GM12878 (cell line): ENCODE data around the gene ACHE. TPM values are rescaled to one million over a fixed set of nuclear protein-coding genes. Genes with fewer than 3 reads are reported as not detected.

Experiments
- BRCA1 ChIP-seq: IDR thresholded peaks from 2 replicates; pipeline ENCODE4 v1.6.1; 2011; ENCODE audit warnings: low read depth, low read length, improper control_type of control experiment
- CHD2 ChIP-seq: IDR thresholded peaks from 2 replicates; pipeline ENCODE4 v1.6.1; 2011; ENCODE audit warnings: low read depth, low read length, improper control_type of control experiment, borderline replicate concordance
- PKNOX1 ChIP-seq: fragments of 450-650 bp; IDR thresholded peaks from 2 replicates; pipeline ENCODE4 v1.6.1; 2016; ENCODE audit warnings: mild to moderate bottlenecking
- TAF1 ChIP-seq: IDR thresholded peaks from 2 replicates; pipeline ENCODE4 v1.6.1; 2011; ENCODE audit warnings: mild to moderate bottlenecking, low read depth, low read length, borderline replicate concordance
- polyA plus RNA-seq, 11 experiments: library from polyadenylated mRNA; depleted of rRNA in 4 of 11; unstranded in 6 of 11; stranded (reverse) in 5 of 11; fragments of >200 nt; fragmentation: Nextera tagmentation in 4 of 11; fragmentation: Illumina TruSeq in 1 of 11; extraction: Ambion mirVana in 4 of 11; extraction: Trizol in 1 of 11; gene quantifications; 1 replicate in 1 of 11; 2 replicates in 10 of 11; pipeline versions ENCODE4 v1.2.1 to v1.2.3, GENCODE V29; 2011 to 2016; ENCODE audit warnings: inconsistent platforms in 2 of 11, missing spikeins in 2 of 11, low read depth in 1 of 11
- total RNA-seq, 4 experiments: library from RNA; depleted of rRNA in 3 of 4; stranded (reverse); fragments of >200 nt in 3 of 4; fragmentation: Illumina TruSeq in 1 of 4; extraction: Trizol in 1 of 4; gene quantifications; 2 replicates each; pipeline versions ENCODE4 v1.2.1 to v1.2.3, GENCODE V29; 2013 to 2021
- TF ChIP-seq, protein P1 (sequence below): fragments of 450-650 bp; IDR thresholded peaks from 2 replicates; pipeline ENCODE4 v1.6.1; 2017; ENCODE audit warnings: mild to moderate bottlenecking, moderate library complexity

The ACHE gene
- total and polyA plus RNA-seq, 10 of the 15 experiments (the other 5 are each of a cell fraction or from before 2014, with no cell fraction given) = 0.07 to 5.1 (median 2.3) TPM; not detected in 1

DNA sequence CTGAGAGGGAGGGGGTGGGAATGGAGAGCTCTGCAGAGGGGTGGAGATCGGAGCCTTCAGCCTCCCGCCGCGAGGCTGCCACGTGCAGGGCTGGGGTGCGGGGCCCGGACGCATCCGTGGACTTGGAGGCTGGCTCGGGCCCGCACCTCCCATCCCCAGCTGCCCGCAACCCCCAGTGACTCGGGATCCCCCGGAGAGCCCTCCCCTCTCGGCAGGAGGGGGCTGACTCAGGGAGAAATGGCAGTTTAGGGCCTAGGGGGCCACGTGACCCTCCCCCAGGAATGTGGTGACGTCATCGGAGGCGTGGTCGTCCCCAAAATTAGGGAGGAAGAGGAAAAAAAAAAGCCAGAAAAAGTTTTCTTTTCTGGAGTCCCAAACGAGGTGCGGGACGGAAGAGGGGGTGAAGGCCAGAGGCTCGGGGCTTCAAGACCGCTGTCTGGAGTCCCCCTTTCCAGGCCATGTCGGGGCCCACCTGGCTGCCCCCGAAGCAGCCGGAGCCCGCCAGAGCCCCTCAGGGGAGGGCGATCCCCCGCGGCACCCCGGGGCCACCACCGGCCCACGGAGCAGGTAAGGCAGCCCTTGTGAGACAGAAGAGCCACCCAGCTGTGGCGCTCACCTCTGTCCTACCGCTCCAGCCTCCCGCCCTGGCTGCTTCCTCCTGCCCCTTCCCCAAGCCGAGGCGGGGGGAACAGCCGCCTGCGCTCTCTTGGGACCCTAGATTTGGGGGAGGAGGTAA is 28.5 kb downstream of the ACHE start, which contains the start of gene TRIP6 (continued):
- TF ChIP-seq TAF1 (peak; percentile 41; the same call in 1 of the 2 replicates), PKNOX1 (no peak), CHD2 (0 out of 2 replicates have a peak, but pooled peaks have one; percentile 44), BRCA1 (no peak)
- TF ChIP-seq, protein P1, sequence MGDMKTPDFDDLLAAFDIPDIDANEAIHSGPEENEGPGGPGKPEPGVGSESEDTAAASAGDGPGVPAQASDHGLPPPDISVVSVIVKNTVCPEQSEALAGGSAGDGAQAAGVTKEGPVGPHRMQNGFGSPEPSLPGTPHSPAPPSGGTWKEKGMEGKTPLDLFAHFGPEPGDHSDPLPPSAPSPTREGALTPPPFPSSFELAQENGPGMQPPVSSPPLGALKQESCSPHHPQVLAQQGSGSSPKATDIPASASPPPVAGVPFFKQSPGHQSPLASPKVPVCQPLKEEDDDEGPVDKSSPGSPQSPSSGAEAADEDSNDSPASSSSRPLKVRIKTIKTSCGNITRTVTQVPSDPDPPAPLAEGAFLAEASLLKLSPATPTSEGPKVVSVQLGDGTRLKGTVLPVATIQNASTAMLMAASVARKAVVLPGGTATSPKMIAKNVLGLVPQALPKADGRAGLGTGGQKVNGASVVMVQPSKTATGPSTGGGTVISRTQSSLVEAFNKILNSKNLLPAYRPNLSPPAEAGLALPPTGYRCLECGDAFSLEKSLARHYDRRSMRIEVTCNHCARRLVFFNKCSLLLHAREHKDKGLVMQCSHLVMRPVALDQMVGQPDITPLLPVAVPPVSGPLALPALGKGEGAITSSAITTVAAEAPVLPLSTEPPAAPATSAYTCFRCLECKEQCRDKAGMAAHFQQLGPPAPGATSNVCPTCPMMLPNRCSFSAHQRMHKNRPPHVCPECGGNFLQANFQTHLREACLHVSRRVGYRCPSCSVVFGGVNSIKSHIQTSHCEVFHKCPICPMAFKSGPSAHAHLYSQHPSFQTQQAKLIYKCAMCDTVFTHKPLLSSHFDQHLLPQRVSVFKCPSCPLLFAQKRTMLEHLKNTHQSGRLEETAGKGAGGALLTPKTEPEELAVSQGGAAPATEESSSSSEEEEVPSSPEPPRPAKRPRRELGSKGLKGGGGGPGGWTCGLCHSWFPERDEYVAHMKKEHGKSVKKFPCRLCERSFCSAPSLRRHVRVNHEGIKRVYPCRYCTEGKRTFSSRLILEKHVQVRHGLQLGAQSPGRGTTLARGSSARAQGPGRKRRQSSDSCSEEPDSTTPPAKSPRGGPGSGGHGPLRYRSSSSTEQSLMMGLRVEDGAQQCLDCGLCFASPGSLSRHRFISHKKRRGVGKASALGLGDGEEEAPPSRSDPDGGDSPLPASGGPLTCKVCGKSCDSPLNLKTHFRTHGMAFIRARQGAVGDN = peak; percentile 72; the same call in 1 of the 2 replicates
